Heart right ventricle (tissue), 16 donors: ENCODE results near the gene COL4A2. TPM values are rescaled to one million over a fixed set of nuclear protein-coding genes. Genes with fewer than 3 reads are reported as not detected.
A peak's percentile ranks its signal among the peaks of the same experiment; 100 is the strongest.

Source experiments
- ATAC-seq, 8 donors: fragments of 200-7000 bp; cut with Tn5 transposase; one replicate each; pipeline ENCODE4 v1.9.1; 2020; ENCODE audit warnings: mild to moderate bottlenecking in 8 of 8, moderate library complexity in 8 of 8, moderate number of reproducible peaks in 1 of 8
- DNase-seq, 2 donors: peaks; one replicate each; pipeline ENCODE4 v3.0.0-alpha.2; 2020
- H3K27ac ChIP-seq, 10 donors: fragments of 200-600 bp; sonication (generic) in 2 of 10; one replicate each; pipeline versions ENCODE4 v1.5.0 to v1.8.0; 2020 to 2022; ENCODE audit warnings: mild to moderate bottlenecking in 3 of 10
- H3K27me3 ChIP-seq, 7 donors: fragments of 200-600 bp; one replicate each; pipeline ENCODE4 v1.8.0; 2021 to 2022; ENCODE audit warnings: mild to moderate bottlenecking in 2 of 7
- H3K36me3 ChIP-seq, 9 donors: fragments of 200-600 bp; sonication (generic) in 1 of 9; one replicate each; pipeline versions ENCODE4 v1.5.0 to v1.8.0; 2020 to 2022; ENCODE audit warnings: mild to moderate bottlenecking in 2 of 9
- H3K4me1 ChIP-seq, 9 donors: fragments of 200-600 bp; sonication (generic) in 1 of 9; one replicate each; pipeline versions ENCODE4 v1.5.0 to v1.8.0; 2020 to 2022; ENCODE audit warnings: mild to moderate bottlenecking in 4 of 9
- H3K4me3 ChIP-seq, 10 donors: fragments of 200-600 bp; sonication (generic) in 2 of 10; one replicate each; pipeline versions ENCODE4 v1.5.0 to v1.8.0; 2020 to 2022; ENCODE audit warnings: mild to moderate bottlenecking in 7 of 10, moderate library complexity in 2 of 10
- H3K9me3 ChIP-seq, 11 donors: fragments of 200-600 bp in 10 of 11; sonication (generic) in 2 of 11; one replicate each; pipeline versions ENCODE4 v1.5.0 to v1.8.0; 2013 to 2022; ENCODE audit warnings: mild to moderate bottlenecking in 2 of 11, control low read depth in 1 of 11, moderate library complexity in 1 of 11
- CTCF ChIP-seq, 9 donors: fragments of 200-600 bp; sonication (generic) in 2 of 9; IDR thresholded peaks; one replicate each; pipeline versions ENCODE4 v1.5.0 to v1.8.0; 2021 to 2022; ENCODE audit warnings: antibody characterized with exemption in 9 of 9, mild to moderate bottlenecking in 5 of 9, moderate library complexity in 1 of 9
- WGBS, 2 donors: extraction: QIAGEN DNeasy Blood & Tissue Kit; methylation state at CpG; one replicate each; pipeline ENCODE4 v1.1.7; 2013; ENCODE audit warnings: inconsistent platforms in 1 of 2; 5-methylcytosine and 5-hydroxymethylcytosine counted together
- intact Hi-C, 10 donors: fragments of 100-400 bp; cut with DNase I; formaldehyde crosslinking; loops; one replicate each; pipeline versions ENCODE4 v1.11.1 to v1.14.2; 2022
- polyA plus RNA-seq, 2 donors: library from polyadenylated mRNA; stranded (reverse); fragments of 200-250 nt; gene quantifications; one replicate each; pipeline ENCODE4 v1.2.3, GENCODE V29; 2013
- total RNA-seq, 10 donors: library from RNA; stranded (reverse); fragmentation: NEBNext Ultra II Directional in 3 of 10; extraction: Animal tissue kit (Norgen Biotek cat#: 25700) in 3 of 10; gene quantifications; one replicate each; pipeline versions ENCODE4 v1.2.1 to v1.2.4, GENCODE V29; 2021 to 2023
- donor health status: Arrhythmogenic right ventricular cardiomyopathy.
- donor health status: ischemic (EF 13 %, LVEDD 7.1; RV severe dilation, severe dysfunction).
- donor health status: healthy with polysubstance abuse.
- donor health status: DM: no; HTN: yes; CAD: no.
- donor health status: DM: no; HTN: no; CAD: no.
- donor health status: ischemic (EF 25% LVEDD 6.9; RV normal size, moderate dysfunction).
- donor health status: ischemic (EF 25% LVEDD 5.7; RV mildly dilated, moderate dysfunction).
- donor health status: healthy.
- donor health status: DM: yes; HTN: yes; CAD: no.
- donor health status: Ischemic cardiomyopathy.
- donor health status: ischemic (EF 35%, LVEDD 5.7; RV mildly dilated, moderate dysfunction).
- donor health status: nonischemic (EF 11% LVEDD 7.7; RV severe dilation, severe dysfunction).
- donor health status: DM: yes; HTN: yes; CAD: no.
- donor health status: PGD.
- donor health status: ischemic (EF 29% LVEDD 5.4; RV normal size, mild dysfunction).
- donor health status: nonischemic (EF 23%, LVEDD 6.1; RV moderate dilation, normal function).

Gene COL4A2
- total and polyA plus RNA-seq, 12 donors, result 81.7 to 301 (median 128) TPM

- Histone ChIP-seq H3K4me3 (no peak overlapping the region), H3K4me1 (peaks cover 50 to 97% (median 86%) of the 10 kb centered on the region in 9 donors), H3K27me3 (no peaks in the 10 kb centered on the region), H3K9me3 (no peaks in the 10 kb centered on the region), H3K27ac (peak overlapping the region; percentile 53 to 93 (median 85)), H3K36me3 (peaks cover 0 to 22% (median 0%) of the 10 kb centered on the region in 9 donors)
- ATAC-seq, result peak in 1 of 8 donors; percentile 0
- no peak for DNase-seq
- WGBS, 2 donors, result 68 to 69% methylated on average over 3 of the region's 3 CpGs
- intact Hi-C loops, result loop anchor here in 9 of 10 donors (1.0 to 10.0 kb wide), 15 partner anchors 34 to 191 kb away; partner anchors contain the start of genes COL4A1 (in 6 of the 9) and COL4A2 (in 6 of the 9)
- TF ChIP-seq CTCF (IDR thresholded peaks at IDR 0.05), result no peak
These were observed 104.6 kb downstream of the COL4A2 start for GRCh38 chr13:110411688-110412059.

GRCh38 chr13:110412132-110412914 lies 105.2 kb downstream of the COL4A2 start:
- H3K27ac ChIP-seq, result peak overlapping the region; percentile 54 to 93 (median 85)
- WGBS, 2 donors, result 23 to 25% methylated on average over 16 of the region's 16 CpGs
- DNase-seq, result peak; percentile 84 to 93
- TF ChIP-seq CTCF (IDR thresholded peaks at IDR 0.05), result peak; percentile 88 to 98 (median 93)
- intact Hi-C loops, result loop anchor here in 9 of 10 donors (1.0 to 10.0 kb wide), 15 partner anchors 35 to 192 kb away; partner anchors contain the start of genes COL4A1 (in 6 of the 9) and COL4A2 (in 6 of the 9)
- H3K4me1 ChIP-seq, result peaks cover 56 to 97% (median 86%) of the 10 kb centered on the region in 9 donors
- H3K36me3 ChIP-seq, result peaks cover 0 to 22% (median 0%) of the 10 kb centered on the region in 9 donors
- no peaks in the 10 kb centered on the region for H3K9me3 ChIP-seq
- H3K4me3 ChIP-seq, result peak overlapping the region in 1 of 10 donors; percentile 1
- no peaks in the 10 kb centered on the region for H3K27me3 ChIP-seq
- peak; percentile 81 to 89 (median 84) for ATAC-seq

GRCh38 chr13:110413016-110413675 lies 106.1 kb downstream of the COL4A2 start:
- intact Hi-C loops, result loop anchor here in 9 of 10 donors (2.0 to 10.0 kb wide), 13 partner anchors 36 to 192 kb away; partner anchors contain the start of genes COL4A1 (in 5 of the 9) and COL4A2 (in 5 of the 9)
- WGBS, 2 donors, result 73 to 74% methylated on average over 17 of the region's 17 CpGs
- H3K4me1 ChIP-seq, result peaks cover 61 to 97% (median 86%) of the 10 kb centered on the region in 9 donors

More at GRCh38 chr13:110413016-110413675, 106.1 kb downstream of the COL4A2 start:
- no peak for TF ChIP-seq CTCF (IDR thresholded peaks at IDR 0.05)
- no peaks in the 10 kb centered on the region for H3K9me3 ChIP-seq
- peaks cover 0 to 6% (median 0%) of the 10 kb centered on the region in 7 donors for H3K27me3 ChIP-seq
- H3K4me3 ChIP-seq, result no peak overlapping the region
- peak overlapping the region; percentile 54 to 93 (median 85) for H3K27ac ChIP-seq
- ATAC-seq, result peak in 1 of 8 donors; percentile 8
- DNase-seq, result peak in 1 of 2 donors; percentile 16
- H3K36me3 ChIP-seq, result peaks cover 0 to 18% (median 0%) of the 10 kb centered on the region in 9 donors
